SK-N-SH (cell line): Measurements from ENCODE around the gene DYNLT1. TPM values are rescaled to one million over a fixed set of nuclear protein-coding genes. Genes with fewer than 3 reads are reported as not detected.

Experiments
- CTCF ChIA-PET: fragments of 300-600, 350-600 bp; formaldehyde crosslinking; extraction: SDS; loops from one replicate; lab custom pipeline; 2021; lab: Yijun Ruan, JAX
- POLR2A ChIA-PET: fragments of 350-600 bp; sonication (Branson Sonifier 250); formaldehyde crosslinking; extraction: SDS; loops from one replicate; lab custom pipeline; 2020; ENCODE audit warnings: antibody characterized with exemption, inconsistent platforms; lab: Yijun Ruan, JAX
- DNase-seq: peaks from one replicate; pipeline ENCODE4 v3.0.0; 2012
- H2AFZ ChIP-seq: fragments of 200-600 bp; sonication (generic); 2 replicates; pipeline ENCODE4 v1.8.1; 2016; ENCODE audit warnings: antibody characterized with exemption, mild to moderate bottlenecking, low read depth
- H3F3A ChIP-seq: fragments of 200-600 bp; sonication (generic); replicated peaks from 2 replicates; pipeline ENCODE3; 2016; ENCODE audit warnings: antibody characterized with exemption, mild to moderate bottlenecking; ENCODE audit not compliant: insufficient read depth
- H3K27ac ChIP-seq, 2 experiments: fragments of 200-500 bp in 1 of 2; fragments of 200-600 bp in 1 of 2; sonication (Bioruptor generic) in 1 of 2; sonication (generic), shearing (Covaris generic) in 1 of 2; 2 replicates each; pipeline versions ENCODE4 v1.5.1 to v1.6.1; 2014 to 2016; ENCODE audit warnings: low read depth in 2 of 2, inconsistent platforms in 1 of 2, low read length in 1 of 2, mild to moderate bottlenecking in 1 of 2, mixed read lengths in 1 of 2
- H3K27me3 ChIP-seq: fragments of 200-600 bp; sonication (generic), shearing (Covaris generic); 2 replicates; pipeline ENCODE4 v1.6.1; 2016; ENCODE audit warnings: mixed run types; ENCODE audit not compliant: insufficient read depth
- H3K36me3 ChIP-seq, 2 experiments: fragments of 200-500 bp in 1 of 2; fragments of 200-600 bp in 1 of 2; sonication (Bioruptor generic) in 1 of 2; sonication (generic) in 1 of 2; replicated peaks in 1 of 2; 2 replicates each; pipeline versions ENCODE3 to v1.5.1; 2014 to 2016; ENCODE audit warnings: low read length in 1 of 2, mild to moderate bottlenecking in 1 of 2; ENCODE audit not compliant: insufficient read depth in 2 of 2, control insufficient read depth in 1 of 2
- H3K4me1 ChIP-seq, 2 experiments: fragments of 200-500 bp in 1 of 2; fragments of 200-600 bp in 1 of 2; sonication (Bioruptor generic) in 1 of 2; sonication (generic), shearing (Covaris generic) in 1 of 2; 2 replicates each; pipeline versions ENCODE4 v1.5.1 to v1.6.1; 2014 to 2016; ENCODE audit warnings: low read depth in 1 of 2, low read length in 1 of 2, mixed run types in 1 of 2; ENCODE audit not compliant: insufficient read depth in 2 of 2, control insufficient read depth in 1 of 2
- H3K4me2 ChIP-seq: fragments of 200-600 bp; sonication (generic), shearing (Covaris generic); 2 replicates; pipeline ENCODE4 v1.6.1; 2017; ENCODE audit warnings: mixed run types
- H3K4me3 ChIP-seq, 2 experiments: fragments of 200-500 bp in 1 of 2; fragments of 200-600 bp in 1 of 2; sonication (Bioruptor generic) in 1 of 2; sonication (generic), shearing (Covaris generic) in 1 of 2; 2 replicates each; pipeline versions ENCODE4 v1.5.1 to v1.8.1; 2014 to 2016; ENCODE audit warnings: low read depth in 2 of 2, inconsistent platforms in 1 of 2, low read length in 1 of 2, mild to moderate bottlenecking in 1 of 2, mixed read lengths in 1 of 2, moderate library complexity in 1 of 2
- H3K79me2 ChIP-seq: fragments of 200-600 bp; sonication (generic); 2 replicates; pipeline ENCODE4 v1.8.1; 2017; ENCODE audit warnings: mild to moderate bottlenecking; ENCODE audit not compliant: insufficient read depth
- H3K9ac ChIP-seq: fragments of 200-600 bp; sonication (generic); 2 replicates; pipeline ENCODE4 v1.6.1; 2017; ENCODE audit warnings: mixed run types
- H3K9me2 ChIP-seq: fragments of 200-600 bp; sonication (generic); 2 replicates; pipeline ENCODE4 v1.6.1; 2017; ENCODE audit warnings: mixed run types
- H3K9me3 ChIP-seq: fragments of 200-600 bp; sonication (generic); 2 replicates; pipeline ENCODE4 v1.6.1; 2017; ENCODE audit warnings: mixed run types, mild to moderate bottlenecking, moderate library complexity
- H4K20me1 ChIP-seq: fragments of 200-600 bp; sonication (generic); 2 replicates; pipeline ENCODE4 v1.6.1; 2017; ENCODE audit warnings: mild to moderate bottlenecking, mixed run types; ENCODE audit not compliant: insufficient read depth
- ELF1 ChIP-seq: IDR thresholded peaks from 2 replicates; pipeline ENCODE4 v1.4.0; 2012
- EZH2phosphoT487 ChIP-seq: fragments of 200-600 bp; sonication (generic); IDR thresholded peaks from 2 replicates; pipeline ENCODE4 v1.6.1; 2017; ENCODE audit warnings: low read depth, mixed run types, mild to moderate bottlenecking, antibody characterized with exemption, moderate library complexity, borderline replicate concordance
- FOSL2 ChIP-seq: IDR thresholded peaks from 2 replicates; pipeline ENCODE4 v1.4.0; 2012; ENCODE audit warnings: low read depth, mild to moderate bottlenecking, moderate library complexity, borderline replicate concordance
- FOXJ3 ChIP-seq: sonication (generic); formaldehyde crosslinking; IDR thresholded peaks from 2 replicates; pipeline ENCODE4 v1.5.1; 2020; ENCODE audit warnings: mild to moderate bottlenecking, missing genetic modification reagents
- FOXM1 ChIP-seq: IDR thresholded peaks from 2 replicates; pipeline ENCODE4 v1.4.0; 2012; ENCODE audit warnings: low read depth, mild to moderate bottlenecking
- GABPA ChIP-seq: IDR thresholded peaks from 2 replicates; pipeline ENCODE4 v1.4.0; 2012; ENCODE audit warnings: low read depth, mild to moderate bottlenecking
- GATA2 ChIP-seq: sonication (generic); formaldehyde crosslinking; IDR thresholded peaks from 2 replicates; pipeline ENCODE4 v1.5.0; 2020; ENCODE audit warnings: mild to moderate bottlenecking, missing genetic modification reagents
- JUND ChIP-seq: IDR thresholded peaks from 2 replicates; pipeline ENCODE4 v1.4.0; 2012
- MEF2A ChIP-seq: IDR thresholded peaks from 2 replicates; pipeline ENCODE4 v1.4.0; 2012; ENCODE audit warnings: low read depth, borderline replicate concordance
- NFIC ChIP-seq: IDR thresholded peaks from 2 replicates; pipeline ENCODE4 v1.4.0; 2012; ENCODE audit warnings: borderline replicate concordance
- NRF1 ChIP-seq: IDR thresholded peaks from 2 replicates; pipeline ENCODE4 v1.6.1; 2012; ENCODE audit warnings: low read depth, mild to moderate bottlenecking, low read length
- POLR2AphosphoS5 ChIP-seq: IDR thresholded peaks from 2 replicates; pipeline ENCODE4 v1.6.1; 2012; ENCODE audit warnings: low read depth, low read length
- RFX5 ChIP-seq: IDR thresholded peaks from 2 replicates; pipeline ENCODE4 v1.6.1; 2012; ENCODE audit warnings: mild to moderate bottlenecking, improper control_type of control experiment, low read length
- RXRA ChIP-seq: IDR thresholded peaks from 2 replicates; pipeline ENCODE4 v1.4.0; 2012; ENCODE audit warnings: low read depth, mild to moderate bottlenecking, borderline replicate concordance
- SIN3A ChIP-seq: IDR thresholded peaks from 2 replicates; pipeline ENCODE4 v1.6.1; 2012; ENCODE audit warnings: low read depth, mild to moderate bottlenecking, low read length, moderate library complexity, borderline replicate concordance
- TAF1 ChIP-seq: IDR thresholded peaks from 2 replicates; pipeline ENCODE4 v1.6.1; 2012; ENCODE audit warnings: low read depth, mild to moderate bottlenecking, low read length, moderate library complexity, borderline replicate concordance
- WGBS: methylation state at CpG from one replicate; pipeline ENCODE4 v1.1.6; 2017; ENCODE audit warnings: low lambda C conversion rate; 5-methylcytosine and 5-hydroxymethylcytosine counted together
- polyA plus RNA-seq, 3 experiments: library from polyadenylated mRNA; depleted of rRNA; stranded (reverse); fragments of >200 nt; gene quantifications; 2 replicates each; pipeline ENCODE4 v1.2.3, GENCODE V29; 2012
- TF ChIP-seq, protein P1 (sequence below): IDR thresholded peaks from 2 replicates; pipeline ENCODE4 v1.4.0; 2012; ENCODE audit warnings: low read depth, borderline replicate concordance
- TF ChIP-seq, protein P2 (sequence below): IDR thresholded peaks from 2 replicates; pipeline ENCODE4; 2012
- TF ChIP-seq, protein P3 (sequence below): IDR thresholded peaks from 2 replicates; pipeline ENCODE4 v1.6.1; 2012; ENCODE audit warnings: mild to moderate bottlenecking, low read depth, low read length, moderate library complexity

DYNLT1 gene
- polyA plus RNA-seq, 1 of the 3 experiments (the other 2 are of a cell fraction): 306 TPM

DNA sequence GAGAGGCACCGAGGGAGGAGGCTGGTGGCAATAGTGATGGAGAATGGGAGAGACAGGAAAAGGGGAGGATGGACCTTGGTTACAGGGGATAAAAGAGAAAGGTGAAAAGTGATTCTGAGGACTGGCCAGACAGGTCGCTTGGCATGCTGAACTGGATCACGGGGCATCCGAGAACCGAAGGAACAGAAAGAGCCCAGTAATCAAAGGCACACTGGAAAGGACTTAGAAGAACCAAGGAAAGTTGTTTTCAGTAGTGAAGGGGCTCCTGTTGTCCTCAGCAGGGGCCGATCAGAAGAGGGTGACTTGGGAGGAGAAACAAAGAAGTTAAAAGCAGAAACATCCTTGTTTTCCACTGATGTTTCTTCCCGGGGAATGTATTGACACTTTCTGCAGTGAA, 24.2 kb upstream of the DYNLT1 start:
- H3K4me3 ChIP-seq: no peak overlapping the region
- no peak overlapping the region for H2AFZ ChIP-seq
- H3K27ac ChIP-seq: no peak overlapping the region
- no peaks in the 10 kb centered on the region for H3K9me2 ChIP-seq
- TF ChIP-seq JUND (no peak), ELF1 (no peak), POLR2AphosphoS5 (no peak), TAF1 (no peak), NRF1 (no peak), SIN3A (no peak), NFIC (no peak), FOSL2 (no peak), MEF2A (no peak), GATA2 (CRISPR knock-in tag) (no peak), GABPA (no peak), FOXM1 (no peak), FOXJ3 (CRISPR knock-in tag) (no peak), RXRA (no peak), EZH2phosphoT487 (no peak), RFX5 (no peak)
- TF ChIP-seq, protein P1, sequence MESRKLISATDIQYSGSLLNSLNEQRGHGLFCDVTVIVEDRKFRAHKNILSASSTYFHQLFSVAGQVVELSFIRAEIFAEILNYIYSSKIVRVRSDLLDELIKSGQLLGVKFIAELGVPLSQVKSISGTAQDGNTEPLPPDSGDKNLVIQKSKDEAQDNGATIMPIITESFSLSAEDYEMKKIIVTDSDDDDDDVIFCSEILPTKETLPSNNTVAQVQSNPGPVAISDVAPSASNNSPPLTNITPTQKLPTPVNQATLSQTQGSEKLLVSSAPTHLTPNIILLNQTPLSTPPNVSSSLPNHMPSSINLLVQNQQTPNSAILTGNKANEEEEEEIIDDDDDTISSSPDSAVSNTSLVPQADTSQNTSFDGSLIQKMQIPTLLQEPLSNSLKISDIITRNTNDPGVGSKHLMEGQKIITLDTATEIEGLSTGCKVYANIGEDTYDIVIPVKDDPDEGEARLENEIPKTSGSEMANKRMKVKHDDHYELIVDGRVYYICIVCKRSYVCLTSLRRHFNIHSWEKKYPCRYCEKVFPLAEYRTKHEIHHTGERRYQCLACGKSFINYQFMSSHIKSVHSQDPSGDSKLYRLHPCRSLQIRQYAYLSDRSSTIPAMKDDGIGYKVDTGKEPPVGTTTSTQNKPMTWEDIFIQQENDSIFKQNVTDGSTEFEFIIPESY: no peak
- TF ChIP-seq, protein P2, sequence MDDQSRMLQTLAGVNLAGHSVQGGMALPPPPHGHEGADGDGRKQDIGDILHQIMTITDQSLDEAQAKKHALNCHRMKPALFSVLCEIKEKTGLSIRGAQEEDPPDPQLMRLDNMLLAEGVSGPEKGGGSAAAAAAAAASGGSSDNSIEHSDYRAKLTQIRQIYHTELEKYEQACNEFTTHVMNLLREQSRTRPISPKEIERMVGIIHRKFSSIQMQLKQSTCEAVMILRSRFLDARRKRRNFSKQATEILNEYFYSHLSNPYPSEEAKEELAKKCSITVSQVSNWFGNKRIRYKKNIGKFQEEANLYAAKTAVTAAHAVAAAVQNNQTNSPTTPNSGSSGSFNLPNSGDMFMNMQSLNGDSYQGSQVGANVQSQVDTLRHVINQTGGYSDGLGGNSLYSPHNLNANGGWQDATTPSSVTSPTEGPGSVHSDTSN: no peak
- TF ChIP-seq, protein P3, sequence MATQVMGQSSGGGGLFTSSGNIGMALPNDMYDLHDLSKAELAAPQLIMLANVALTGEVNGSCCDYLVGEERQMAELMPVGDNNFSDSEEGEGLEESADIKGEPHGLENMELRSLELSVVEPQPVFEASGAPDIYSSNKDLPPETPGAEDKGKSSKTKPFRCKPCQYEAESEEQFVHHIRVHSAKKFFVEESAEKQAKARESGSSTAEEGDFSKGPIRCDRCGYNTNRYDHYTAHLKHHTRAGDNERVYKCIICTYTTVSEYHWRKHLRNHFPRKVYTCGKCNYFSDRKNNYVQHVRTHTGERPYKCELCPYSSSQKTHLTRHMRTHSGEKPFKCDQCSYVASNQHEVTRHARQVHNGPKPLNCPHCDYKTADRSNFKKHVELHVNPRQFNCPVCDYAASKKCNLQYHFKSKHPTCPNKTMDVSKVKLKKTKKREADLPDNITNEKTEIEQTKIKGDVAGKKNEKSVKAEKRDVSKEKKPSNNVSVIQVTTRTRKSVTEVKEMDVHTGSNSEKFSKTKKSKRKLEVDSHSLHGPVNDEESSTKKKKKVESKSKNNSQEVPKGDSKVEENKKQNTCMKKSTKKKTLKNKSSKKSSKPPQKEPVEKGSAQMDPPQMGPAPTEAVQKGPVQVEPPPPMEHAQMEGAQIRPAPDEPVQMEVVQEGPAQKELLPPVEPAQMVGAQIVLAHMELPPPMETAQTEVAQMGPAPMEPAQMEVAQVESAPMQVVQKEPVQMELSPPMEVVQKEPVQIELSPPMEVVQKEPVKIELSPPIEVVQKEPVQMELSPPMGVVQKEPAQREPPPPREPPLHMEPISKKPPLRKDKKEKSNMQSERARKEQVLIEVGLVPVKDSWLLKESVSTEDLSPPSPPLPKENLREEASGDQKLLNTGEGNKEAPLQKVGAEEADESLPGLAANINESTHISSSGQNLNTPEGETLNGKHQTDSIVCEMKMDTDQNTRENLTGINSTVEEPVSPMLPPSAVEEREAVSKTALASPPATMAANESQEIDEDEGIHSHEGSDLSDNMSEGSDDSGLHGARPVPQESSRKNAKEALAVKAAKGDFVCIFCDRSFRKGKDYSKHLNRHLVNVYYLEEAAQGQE: no peak
- H3K36me3 ChIP-seq: no peaks in the 10 kb centered on the region
- H3K4me1 ChIP-seq: no peaks in the 10 kb centered on the region
- H4K20me1 ChIP-seq: no peaks in the 10 kb centered on the region
- no peaks in the 10 kb centered on the region for H3K27me3 ChIP-seq
- peaks cover 4% of the 10 kb centered on the region for H3F3A ChIP-seq
- DNase-seq: no peak
- H3K9me3 ChIP-seq: no peaks in the 10 kb centered on the region
- 76% methylated on average over 7 of the region's 7 CpGs for WGBS
- POLR2A ChIA-PET: no interaction called here
- H3K79me2 ChIP-seq: no peaks in the 10 kb centered on the region
- CTCF ChIA-PET: interaction anchor here (1.9 kb wide), 1 partner anchor 9 kb away, joined by 6 read pairs; no protein-coding TSS in a partner anchor
- no peak overlapping the region for H3K4me2 ChIP-seq
- no peak overlapping the region for H3K9ac ChIP-seq
